ENCODE data around the gene PWP1. TPM values are rescaled to one million over a fixed set of nuclear protein-coding genes. Genes with fewer than 3 reads are reported as not detected.

PWP1 gene
- total RNA-seq = 70.8 TPM

- H3K4me1 ChIP-seq (ENCODE audit: insufficient read depth, low read length) = peaks cover 21% of the 10 kb centered on the region
- H3K27me3 ChIP-seq (ENCODE audit: insufficient read depth, low read length) = no peaks in the 10 kb centered on the region
- no peaks in the 10 kb centered on the region for H3K9me3 ChIP-seq (ENCODE audit: low read depth, low read length)
- H3K4me3 ChIP-seq (ENCODE audit: low read length) = peak within 1 kb of the TSS; percentile 82
These were observed at the start of gene PWP1 for GRCh38 chr12:107685360-107686248. PWP1 (plus strand) TSS chr12:107685799; CDS start chr12:107685900, 101 bp downstream.

DNA sequence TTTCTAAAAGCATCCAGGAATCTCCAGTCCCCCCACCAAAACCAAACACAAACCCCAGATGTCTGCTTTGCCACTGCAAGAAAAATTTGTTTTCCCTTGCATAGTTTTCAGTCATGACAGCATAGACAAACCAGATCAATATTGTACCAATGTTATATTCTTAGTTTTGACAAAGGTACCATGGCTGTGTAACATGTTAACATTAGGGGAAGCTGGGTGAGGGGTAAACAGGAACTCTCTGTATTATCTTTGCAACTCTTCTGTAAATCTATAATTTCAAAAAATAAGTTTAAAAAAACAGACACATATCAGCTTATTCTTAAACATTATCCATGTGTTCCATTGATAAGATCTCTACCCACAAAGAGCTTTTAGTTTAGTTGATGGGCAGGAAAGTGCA, 44.4 kb upstream of the PWP1 start:
- Histone ChIP-seq H3K9me3 (ENCODE audit: low read depth, low read length) (no peaks in the 10 kb centered on the region), H3K4me1 (ENCODE audit: insufficient read depth, low read length) (no peaks in the 10 kb centered on the region), H3K4me3 (ENCODE audit: low read length) (no peak overlapping the region), H3K27me3 (ENCODE audit: insufficient read depth, low read length) (no peaks in the 10 kb centered on the region)

DNA sequence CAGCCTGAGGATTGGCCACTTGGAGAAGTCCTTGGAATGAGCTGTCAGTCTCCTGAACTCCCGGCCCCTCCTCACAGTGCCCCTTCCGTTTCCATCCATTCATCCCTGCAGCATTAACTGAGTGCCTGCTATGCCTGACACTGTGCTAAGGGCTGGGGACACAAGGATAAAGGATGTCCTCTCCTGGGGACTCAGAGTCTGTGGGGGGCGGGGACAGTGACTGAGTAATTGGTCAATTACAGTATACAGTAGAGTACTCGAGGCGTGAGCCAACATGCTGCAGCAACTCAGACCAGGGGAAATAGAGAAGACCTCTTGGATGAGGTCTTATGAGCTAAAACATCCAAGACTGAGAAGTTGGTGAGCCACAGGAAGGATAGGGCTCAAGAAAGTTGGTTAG, 43.4 kb upstream of the PWP1 start:
- H3K4me3 ChIP-seq (ENCODE audit: low read length) = no peak overlapping the region
- no peaks in the 10 kb centered on the region for H3K9me3 ChIP-seq (ENCODE audit: low read depth, low read length)
- H3K27me3 ChIP-seq (ENCODE audit: insufficient read depth, low read length) = no peaks in the 10 kb centered on the region
- no peaks in the 10 kb centered on the region for H3K4me1 ChIP-seq (ENCODE audit: insufficient read depth, low read length)

DNA sequence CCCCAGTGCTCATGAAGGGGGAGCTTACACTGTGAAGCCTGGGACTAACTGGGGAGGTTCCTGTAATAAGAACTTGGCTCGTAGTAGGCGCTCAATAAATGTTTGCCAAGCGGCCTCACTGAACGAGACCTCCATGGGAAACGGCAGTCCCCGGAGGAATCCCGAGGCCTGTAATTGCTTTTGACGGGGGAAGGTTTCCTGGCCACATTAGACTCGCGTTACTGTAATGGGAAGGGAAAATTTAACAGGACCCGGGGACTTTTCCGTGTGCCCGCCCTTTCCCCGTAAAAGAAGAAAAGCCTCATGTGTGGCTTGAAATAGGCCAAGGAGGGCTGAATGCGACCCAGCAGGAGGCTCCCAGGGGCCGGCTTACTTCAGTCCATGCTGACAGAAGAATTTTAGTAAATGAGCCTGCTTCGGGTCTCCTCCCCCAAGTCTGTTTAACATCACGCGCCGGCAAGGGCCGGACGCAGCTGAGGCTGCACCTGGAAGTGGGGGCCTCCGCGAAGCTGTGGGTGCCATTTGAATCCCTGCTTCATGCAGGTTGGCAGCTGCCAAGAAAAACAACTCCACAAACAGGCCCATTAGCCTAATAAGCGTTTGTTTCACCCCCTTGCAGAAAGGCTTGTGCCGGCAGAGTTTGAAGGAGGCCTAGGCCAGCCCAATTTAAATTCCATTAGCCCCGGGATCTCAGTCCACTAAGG, 39.8 kb upstream of the PWP1 start:
- no peaks in the 10 kb centered on the region for H3K27me3 ChIP-seq (ENCODE audit: insufficient read depth, low read length)
- no peaks in the 10 kb centered on the region for H3K4me1 ChIP-seq (ENCODE audit: insufficient read depth, low read length)
- H3K4me3 ChIP-seq (ENCODE audit: low read length) = no peak overlapping the region
- no peaks in the 10 kb centered on the region for H3K9me3 ChIP-seq (ENCODE audit: low read depth, low read length)

DNA sequence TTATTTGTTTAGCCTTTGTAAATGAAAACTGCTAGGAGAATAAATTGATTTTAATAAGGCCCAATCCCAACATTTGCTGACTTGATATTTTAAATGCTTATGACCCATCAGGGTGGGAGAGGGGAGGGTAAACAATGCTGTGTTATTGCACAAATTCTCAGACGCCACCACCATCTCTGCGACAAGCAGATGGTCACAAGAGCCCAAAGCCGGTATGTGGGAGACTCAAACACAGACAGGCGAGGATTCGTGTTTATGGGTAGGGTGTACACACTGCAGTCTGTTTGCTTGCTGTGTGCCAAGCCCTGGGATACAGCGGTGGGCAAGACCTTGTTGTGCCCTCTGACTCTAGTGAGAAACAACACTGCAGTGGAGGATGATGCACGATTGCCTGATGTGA, 39.2 kb upstream of the PWP1 start:
- no peaks in the 10 kb centered on the region for H3K27me3 ChIP-seq (ENCODE audit: insufficient read depth, low read length)
- no peaks in the 10 kb centered on the region for H3K4me1 ChIP-seq (ENCODE audit: insufficient read depth, low read length)
- no peaks in the 10 kb centered on the region for H3K9me3 ChIP-seq (ENCODE audit: low read depth, low read length)
- no peak overlapping the region for H3K4me3 ChIP-seq (ENCODE audit: low read length)

DNA sequence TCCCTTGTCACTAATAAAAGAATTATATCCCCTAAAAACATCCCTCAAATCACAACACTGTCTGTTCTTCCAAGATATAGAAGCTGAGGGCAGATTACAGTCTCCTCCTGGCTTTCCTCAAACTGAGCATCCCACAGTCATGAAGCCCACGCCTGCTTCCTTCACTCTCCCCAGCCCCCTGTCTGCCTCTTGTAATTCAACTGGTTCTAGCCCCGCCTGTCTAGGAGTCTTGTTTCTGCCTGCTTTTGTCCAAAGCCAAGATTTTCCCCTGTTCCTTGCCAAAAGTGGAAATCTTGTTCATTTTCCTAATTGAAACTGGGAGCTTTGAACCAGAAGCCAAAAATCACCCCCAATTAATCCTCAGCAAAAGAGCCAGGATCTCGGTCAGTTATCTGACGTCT, 35.9 kb upstream of the PWP1 start:
- no peaks in the 10 kb centered on the region for H3K27me3 ChIP-seq (ENCODE audit: insufficient read depth, low read length)
- H3K4me1 ChIP-seq (ENCODE audit: insufficient read depth, low read length) = no peaks in the 10 kb centered on the region
- no peaks in the 10 kb centered on the region for H3K9me3 ChIP-seq (ENCODE audit: low read depth, low read length)
- H3K4me3 ChIP-seq (ENCODE audit: low read length) = no peak overlapping the region

GRCh38 chr12:107650977-107651376, 34.6 kb upstream of the PWP1 start:
- Histone ChIP-seq H3K4me1 (ENCODE audit: insufficient read depth, low read length) (no peaks in the 10 kb centered on the region), H3K27me3 (ENCODE audit: insufficient read depth, low read length) (no peaks in the 10 kb centered on the region), H3K9me3 (ENCODE audit: low read depth, low read length) (no peaks in the 10 kb centered on the region), H3K4me3 (ENCODE audit: low read length) (no peak overlapping the region)

GRCh38 chr12:107651571-107652449, 33.8 kb upstream of the PWP1 start:
- Histone ChIP-seq H3K4me3 (ENCODE audit: low read length) (no peak overlapping the region), H3K4me1 (ENCODE audit: insufficient read depth, low read length) (no peaks in the 10 kb centered on the region), H3K27me3 (ENCODE audit: insufficient read depth, low read length) (no peaks in the 10 kb centered on the region), H3K9me3 (ENCODE audit: low read depth, low read length) (no peaks in the 10 kb centered on the region)

GRCh38 chr12:107653519-107653918, 32.1 kb upstream of the PWP1 start:
- H3K4me3 ChIP-seq (ENCODE audit: low read length) = no peak overlapping the region
- no peaks in the 10 kb centered on the region for H3K4me1 ChIP-seq (ENCODE audit: insufficient read depth, low read length)
- H3K9me3 ChIP-seq (ENCODE audit: low read depth, low read length) = no peaks in the 10 kb centered on the region
- H3K27me3 ChIP-seq (ENCODE audit: insufficient read depth, low read length) = no peaks in the 10 kb centered on the region

GRCh38 chr12:107654873-107655272, 30.7 kb upstream of the PWP1 start:
- Histone ChIP-seq H3K4me3 (ENCODE audit: low read length) (no peak overlapping the region), H3K4me1 (ENCODE audit: insufficient read depth, low read length) (no peaks in the 10 kb centered on the region), H3K9me3 (ENCODE audit: low read depth, low read length) (no peaks in the 10 kb centered on the region), H3K27me3 (ENCODE audit: insufficient read depth, low read length) (no peaks in the 10 kb centered on the region)

DNA sequence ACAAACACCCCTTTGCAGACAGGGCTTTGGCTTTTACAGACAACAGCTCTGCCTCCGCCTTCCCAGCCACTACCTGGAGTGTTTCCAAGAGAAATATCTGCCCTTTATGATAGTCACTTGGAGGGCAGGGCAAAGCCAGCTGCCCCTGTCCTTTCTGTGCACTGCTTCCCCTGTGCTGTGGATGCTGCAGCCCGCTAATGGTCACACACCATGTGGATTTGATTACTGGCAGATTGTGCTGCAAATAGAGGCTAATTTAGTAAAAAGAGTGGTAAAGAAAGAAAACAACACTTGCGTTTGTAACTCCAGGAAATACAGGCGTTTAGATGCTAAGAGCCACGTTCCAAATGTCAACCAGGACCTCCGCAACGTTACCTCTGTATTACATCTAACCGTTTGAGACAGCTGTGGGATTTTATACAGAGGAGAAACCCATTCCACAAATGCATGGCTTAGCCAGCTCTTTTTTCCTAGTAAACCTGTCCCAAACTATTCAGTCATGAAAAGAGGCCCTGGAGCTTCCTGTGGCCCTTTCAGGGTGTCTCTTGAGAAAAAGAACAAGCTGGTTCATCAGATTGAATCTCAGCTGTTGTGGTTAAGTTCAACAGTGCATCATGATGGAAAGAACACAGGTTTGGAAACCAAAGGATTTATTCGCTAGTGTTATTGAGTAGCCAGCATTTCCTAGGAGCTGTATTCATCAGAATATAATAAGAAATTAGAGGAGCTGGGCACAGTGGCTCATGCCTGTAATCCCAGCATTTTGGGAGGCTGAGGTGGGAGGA, 30.1 kb upstream of the PWP1 start:
- no peak overlapping the region for H3K4me3 ChIP-seq (ENCODE audit: low read length)
- H3K9me3 ChIP-seq (ENCODE audit: low read depth, low read length) = no peaks in the 10 kb centered on the region
- H3K4me1 ChIP-seq (ENCODE audit: insufficient read depth, low read length) = no peaks in the 10 kb centered on the region
- H3K27me3 ChIP-seq (ENCODE audit: insufficient read depth, low read length) = no peaks in the 10 kb centered on the region

- Histone ChIP-seq H3K4me1 (ENCODE audit: insufficient read depth, low read length) (no peaks in the 10 kb centered on the region), H3K9me3 (ENCODE audit: low read depth, low read length) (no peaks in the 10 kb centered on the region), H3K27me3 (ENCODE audit: insufficient read depth, low read length) (no peaks in the 10 kb centered on the region), H3K4me3 (ENCODE audit: low read length) (no peak overlapping the region)
These were observed 29.3 kb upstream of the PWP1 start for GRCh38 chr12:107656302-107656701.

DNA sequence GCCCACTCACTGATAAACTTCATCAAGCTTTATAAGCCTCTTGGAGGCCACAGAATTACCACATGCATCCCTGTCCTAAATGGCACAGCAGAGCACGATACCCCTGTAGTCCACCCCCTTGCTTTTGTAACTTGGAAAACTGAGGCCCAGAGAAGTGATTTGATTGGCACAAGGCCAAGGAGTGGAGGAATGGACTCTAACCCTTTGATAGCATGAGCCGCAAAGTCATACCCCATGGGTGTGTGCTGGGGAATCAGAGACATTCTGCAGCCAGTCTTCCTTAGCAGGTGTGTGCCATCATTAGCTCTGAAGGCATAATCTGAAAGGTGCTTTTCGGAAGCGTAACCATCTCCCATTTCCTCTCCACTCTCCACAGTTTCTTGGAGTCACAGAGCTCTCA, 28.5 kb upstream of the PWP1 start:
- peaks cover 2% of the 10 kb centered on the region for H3K4me1 ChIP-seq (ENCODE audit: insufficient read depth, low read length)
- no peaks in the 10 kb centered on the region for H3K27me3 ChIP-seq (ENCODE audit: insufficient read depth, low read length)
- no peak overlapping the region for H3K4me3 ChIP-seq (ENCODE audit: low read length)
- no peaks in the 10 kb centered on the region for H3K9me3 ChIP-seq (ENCODE audit: low read depth, low read length)

GRCh38 chr12:107657621-107658020, 28.0 kb upstream of the PWP1 start:
- H3K4me3 ChIP-seq (ENCODE audit: low read length) = no peak overlapping the region
- no peaks in the 10 kb centered on the region for H3K27me3 ChIP-seq (ENCODE audit: insufficient read depth, low read length)
- peaks cover 7% of the 10 kb centered on the region for H3K4me1 ChIP-seq (ENCODE audit: insufficient read depth, low read length)
- H3K9me3 ChIP-seq (ENCODE audit: low read depth, low read length) = no peaks in the 10 kb centered on the region

Data from mononuclear cell (primary cell).